ENCODE results near the gene TCF4.

Gene TCF4

DNA sequence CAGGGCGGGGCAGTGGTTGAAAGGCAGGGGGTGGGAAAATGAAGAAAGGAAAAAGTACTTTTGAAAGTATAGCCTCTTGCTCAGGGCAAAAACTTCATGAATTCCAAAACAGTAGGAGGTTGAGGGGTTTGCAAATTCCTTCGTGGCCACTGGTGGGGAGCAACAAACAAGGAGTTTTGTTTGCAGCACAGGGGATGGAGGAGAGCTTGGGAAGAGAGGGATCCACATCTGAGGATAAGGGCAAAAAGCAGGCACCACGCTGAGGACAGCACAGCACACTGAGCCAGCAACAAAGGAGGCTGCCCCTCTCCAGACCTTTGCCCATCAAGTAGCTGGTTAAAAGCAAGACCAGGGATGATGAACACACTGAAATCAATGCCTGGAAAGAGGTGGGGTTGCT, 148.9 kb downstream of the TCF4 start:
- DNase-seq (ENCODE audit: low read depth): no peak

DNA sequence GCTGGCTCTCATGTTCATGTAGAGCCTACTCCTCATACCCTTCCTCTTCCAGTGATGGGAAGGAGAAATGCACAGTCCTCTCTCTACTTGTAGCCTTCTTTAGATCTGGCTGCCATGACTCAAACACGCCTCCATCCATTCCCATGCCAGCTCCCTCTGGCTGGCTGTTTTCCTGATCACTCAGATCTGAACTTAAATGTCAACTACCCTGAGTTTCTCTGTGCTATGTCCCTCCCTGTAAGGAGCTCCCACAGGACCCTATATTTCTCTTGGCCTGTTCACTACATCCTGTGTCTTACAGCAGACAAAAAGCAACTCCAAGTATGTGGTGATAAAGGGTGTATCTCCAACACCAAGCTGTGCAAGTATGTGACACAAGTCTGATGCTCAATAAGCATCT, 152.4 kb downstream of the TCF4 start:
- DNase-seq (ENCODE audit: low read depth): no peak

DNA sequence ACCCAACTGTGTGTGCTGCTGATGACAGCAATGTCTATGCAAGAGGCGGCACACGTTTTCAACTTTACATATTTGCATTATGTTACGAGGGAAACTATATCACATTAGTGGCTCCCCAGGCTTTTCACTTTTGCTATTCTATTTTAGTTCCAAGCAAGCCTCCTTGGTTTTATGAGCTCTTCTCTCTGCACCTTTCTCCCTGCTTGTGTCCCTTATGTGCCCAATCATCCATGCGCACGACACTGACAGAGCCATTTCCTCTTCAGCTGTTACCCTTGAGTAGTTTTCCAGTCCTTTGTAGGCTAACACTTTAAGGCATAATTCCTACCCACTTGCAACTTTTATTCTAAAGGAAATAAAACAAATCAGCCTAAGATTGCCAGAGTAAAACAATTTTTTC, 154.3 kb downstream of the TCF4 start:
- no peak for DNase-seq (ENCODE audit: low read depth)

DNA sequence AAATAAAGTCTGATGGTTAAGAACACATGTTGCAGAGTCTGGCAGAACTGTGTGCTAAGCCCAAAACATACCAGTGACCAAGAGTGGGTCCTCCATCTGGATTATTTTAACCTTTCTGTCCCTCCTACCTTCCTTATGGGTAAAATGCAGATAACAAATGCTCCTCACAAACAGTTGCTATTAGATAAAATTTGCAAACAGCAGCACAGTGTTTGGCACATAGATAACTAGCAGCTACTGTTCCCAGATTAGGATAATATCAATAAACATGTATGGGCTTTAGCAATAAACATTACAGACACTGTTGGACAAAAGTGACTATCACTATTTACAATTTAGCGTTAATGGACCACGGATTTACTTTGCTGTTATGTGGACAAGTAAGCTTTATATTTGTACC, 154.9 kb downstream of the TCF4 start:
- no peak for DNase-seq (ENCODE audit: low read depth)

DNA sequence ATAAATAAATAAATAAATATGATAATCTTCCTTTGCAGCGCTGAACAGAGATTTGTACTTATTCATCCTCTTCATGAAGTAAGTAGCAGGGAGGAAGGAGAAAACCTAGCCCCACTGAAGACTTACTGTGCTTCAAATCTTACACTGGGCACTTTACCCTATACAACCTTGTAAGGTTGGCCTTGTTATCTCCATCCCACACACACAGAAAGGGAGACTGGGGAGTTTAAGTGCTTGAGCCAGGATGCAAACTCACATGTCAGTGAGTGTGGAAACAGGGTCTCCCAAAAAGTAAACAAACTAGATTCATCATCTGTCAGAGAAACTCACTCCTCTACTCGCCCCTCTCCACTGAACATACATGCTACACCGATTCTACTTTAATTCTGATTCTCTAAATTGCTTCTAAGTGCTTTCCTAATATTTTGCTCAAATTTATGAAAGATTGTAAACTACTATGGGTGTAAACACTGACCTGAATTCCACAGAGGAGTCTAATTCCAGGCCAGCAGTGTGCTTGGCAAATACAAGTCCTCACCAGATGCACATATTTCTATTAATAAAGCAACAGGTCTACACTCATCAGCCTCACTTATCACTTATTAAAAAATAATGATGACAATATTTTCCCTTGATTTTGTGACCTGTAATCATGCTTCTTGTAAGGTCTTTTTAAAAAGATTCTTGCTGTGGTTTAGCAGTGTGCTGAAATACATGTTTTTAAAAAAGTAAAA, 155.5 kb downstream of the TCF4 start:
- no peak for DNase-seq (ENCODE audit: low read depth)

DNA sequence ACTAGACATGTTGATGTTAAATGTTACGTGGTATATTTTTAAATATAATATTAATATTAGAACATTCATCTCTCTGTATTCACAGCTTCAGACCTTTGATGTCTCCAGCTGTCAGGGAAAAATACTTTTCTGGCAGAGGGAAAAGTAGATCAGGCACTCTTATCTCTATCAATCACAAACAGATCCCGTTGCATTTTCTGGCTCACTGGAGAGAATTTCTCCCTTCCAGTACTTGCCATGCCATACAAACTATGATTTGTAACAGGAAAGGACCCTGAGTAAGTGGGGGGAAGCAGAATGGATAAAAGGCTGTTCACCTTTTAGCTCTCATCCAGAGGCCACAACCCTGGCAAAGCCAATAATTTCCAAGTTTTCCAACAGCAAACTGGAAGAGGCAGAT, 158.0 kb downstream of the TCF4 start:
- no peak for DNase-seq (ENCODE audit: low read depth)

DNA sequence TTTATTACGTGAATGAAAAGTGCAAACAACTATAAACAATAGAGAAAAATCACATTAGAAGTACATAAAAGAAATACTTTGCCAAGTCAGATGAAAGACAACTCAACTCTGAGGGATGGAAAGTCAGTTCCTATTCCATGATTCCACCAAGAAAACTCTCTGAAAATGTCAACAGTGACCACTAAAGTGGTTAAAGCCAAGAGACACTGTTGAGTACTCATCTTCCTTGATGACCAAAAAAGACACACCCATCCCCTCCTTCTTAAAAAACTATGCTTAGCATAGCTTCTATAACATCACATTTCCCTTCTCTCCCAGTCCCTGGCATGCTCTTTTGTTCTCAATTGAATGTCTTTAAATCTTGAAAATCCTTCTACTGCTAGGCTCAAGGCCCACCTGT, 160.0 kb downstream of the TCF4 start:
- DNase-seq (ENCODE audit: low read depth): no peak

DNA sequence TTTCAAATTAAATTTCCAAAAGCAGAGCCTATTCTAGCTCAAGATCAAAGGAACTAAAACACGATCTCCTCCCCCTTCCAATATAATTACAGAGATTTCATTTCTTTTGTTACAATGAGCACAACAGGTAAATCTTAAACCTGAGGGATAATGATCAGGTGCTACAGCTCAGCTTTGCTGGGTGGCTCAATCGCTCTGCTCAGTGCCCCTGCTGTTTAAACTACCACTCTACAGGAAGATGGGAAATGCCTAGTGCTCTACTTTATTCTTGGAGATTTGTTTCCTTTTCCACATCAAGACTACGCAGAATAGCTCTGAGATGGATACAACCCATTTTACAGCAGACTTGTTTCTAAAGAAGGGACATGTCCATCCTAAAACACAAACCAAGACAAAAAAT, 162.3 kb downstream of the TCF4 start:
- no peak for DNase-seq (ENCODE audit: low read depth)

DNA sequence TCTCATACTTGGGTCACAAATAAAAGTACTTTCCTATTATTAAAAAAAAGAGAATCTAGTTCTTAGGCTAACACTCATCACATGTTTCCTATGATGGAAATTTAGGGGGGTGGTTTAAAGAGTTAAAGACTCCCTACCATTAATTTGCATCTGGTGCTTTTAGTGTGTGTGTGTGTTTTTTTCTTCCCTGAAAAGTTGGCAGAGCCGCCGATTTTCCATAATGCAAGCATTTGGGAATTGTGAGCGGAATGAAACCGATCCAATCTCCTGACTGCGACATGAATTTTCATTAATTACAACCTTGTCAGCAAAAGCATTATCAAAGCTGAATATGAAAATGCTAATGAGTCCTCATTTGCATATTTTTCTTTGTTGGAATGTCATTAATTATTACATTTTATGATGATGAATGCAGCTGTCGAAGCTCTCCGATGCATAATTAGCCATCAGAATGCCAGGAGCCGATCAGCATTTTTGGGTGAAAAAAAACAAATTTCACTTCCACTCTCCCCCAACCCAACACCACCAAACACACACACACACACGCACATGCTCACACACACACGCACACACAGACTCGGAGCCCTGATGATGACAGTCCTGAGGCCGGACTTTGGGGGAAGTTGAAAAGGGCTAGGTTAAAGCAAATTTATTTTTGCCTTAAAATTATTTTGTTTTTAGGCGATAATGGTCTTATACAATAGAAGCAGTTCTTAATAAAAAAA, 165.4 kb downstream of the TCF4 start:
- no peak for DNase-seq (ENCODE audit: low read depth)

DNA sequence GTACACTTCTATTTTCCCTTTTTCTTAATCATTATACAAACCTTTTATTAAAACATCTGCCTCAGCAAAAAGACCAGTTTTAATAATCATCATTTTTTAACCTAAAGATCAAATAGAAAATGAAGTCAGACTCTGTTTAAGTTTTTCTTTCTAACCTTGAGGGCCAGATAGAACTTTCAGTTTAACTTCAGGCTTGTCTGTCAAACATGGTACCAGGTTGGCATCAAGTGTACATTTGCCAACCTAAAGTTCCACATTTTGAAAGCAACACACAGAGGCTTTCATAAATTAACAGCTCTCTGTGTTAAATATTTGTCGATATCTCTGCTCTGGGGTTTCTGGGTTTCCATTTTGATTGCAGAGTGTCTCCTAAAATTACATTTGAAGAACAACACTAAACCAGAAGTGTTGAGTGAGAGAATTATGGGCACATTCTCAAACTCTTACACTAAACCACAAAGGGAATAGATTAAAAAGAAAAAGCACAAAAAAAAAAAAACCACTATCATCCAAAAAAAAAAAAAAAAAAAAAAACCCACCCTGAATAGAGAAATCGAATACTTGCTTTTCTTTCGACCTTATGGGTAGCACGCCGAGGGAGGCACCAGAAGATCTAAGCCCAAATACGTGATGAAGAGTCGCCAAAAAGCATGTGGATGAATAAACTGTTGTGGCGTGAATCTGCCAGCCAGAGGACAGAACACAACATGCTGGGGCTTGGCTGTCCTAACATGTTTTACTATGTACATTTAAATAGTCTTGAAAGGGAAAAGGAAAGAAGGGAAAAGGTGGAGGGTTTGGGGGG, 166.2 kb downstream of the TCF4 start:
- DNase-seq (ENCODE audit: low read depth): no peak

DNA sequence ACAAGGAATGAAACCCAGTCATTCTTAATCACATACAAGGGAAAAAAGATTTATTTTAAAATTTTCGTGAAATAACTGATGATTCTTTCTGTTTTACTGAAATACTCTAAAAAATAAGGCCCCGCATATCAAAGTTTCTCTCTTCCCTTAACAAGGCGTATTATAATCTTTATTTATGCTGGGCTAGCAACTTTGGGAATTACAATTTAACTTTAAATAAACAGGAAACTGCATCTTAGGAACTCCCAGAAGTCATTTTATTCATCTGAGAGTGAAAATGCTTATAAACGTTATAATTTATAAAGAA, 166.7 kb downstream of the TCF4 start:
- no peak for DNase-seq (ENCODE audit: low read depth)

DNA sequence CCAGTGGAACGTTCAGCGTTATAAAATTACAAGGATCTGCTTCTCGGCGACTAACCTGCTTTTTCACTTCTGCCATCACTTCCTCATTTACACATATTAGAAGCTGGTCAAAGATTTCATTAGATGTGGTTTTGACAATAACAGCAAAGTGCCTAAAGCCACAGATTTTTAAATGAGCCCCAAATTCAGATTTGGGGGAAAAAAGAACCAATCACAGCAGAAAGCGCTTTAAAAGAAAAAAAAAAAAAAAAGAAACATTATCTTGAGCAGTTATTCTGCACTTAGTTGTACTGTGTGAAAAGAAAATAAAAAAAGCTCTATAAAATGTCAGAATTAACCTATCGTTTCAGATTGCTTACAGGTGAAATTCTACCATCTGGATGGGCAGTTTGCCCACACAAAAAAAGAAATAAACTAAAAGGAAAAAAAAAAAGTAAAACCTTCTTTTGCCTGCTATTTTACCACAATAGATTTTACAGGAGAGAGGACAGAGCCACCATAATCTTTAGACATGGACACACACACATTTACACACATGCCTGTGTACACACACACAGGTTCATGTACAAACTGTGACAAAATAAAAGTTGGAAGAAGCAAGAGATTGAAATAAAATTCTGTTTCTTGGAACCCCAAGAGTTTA, 167.2 kb downstream of the TCF4 start:
- DNase-seq (ENCODE audit: low read depth): no peak

DNA sequence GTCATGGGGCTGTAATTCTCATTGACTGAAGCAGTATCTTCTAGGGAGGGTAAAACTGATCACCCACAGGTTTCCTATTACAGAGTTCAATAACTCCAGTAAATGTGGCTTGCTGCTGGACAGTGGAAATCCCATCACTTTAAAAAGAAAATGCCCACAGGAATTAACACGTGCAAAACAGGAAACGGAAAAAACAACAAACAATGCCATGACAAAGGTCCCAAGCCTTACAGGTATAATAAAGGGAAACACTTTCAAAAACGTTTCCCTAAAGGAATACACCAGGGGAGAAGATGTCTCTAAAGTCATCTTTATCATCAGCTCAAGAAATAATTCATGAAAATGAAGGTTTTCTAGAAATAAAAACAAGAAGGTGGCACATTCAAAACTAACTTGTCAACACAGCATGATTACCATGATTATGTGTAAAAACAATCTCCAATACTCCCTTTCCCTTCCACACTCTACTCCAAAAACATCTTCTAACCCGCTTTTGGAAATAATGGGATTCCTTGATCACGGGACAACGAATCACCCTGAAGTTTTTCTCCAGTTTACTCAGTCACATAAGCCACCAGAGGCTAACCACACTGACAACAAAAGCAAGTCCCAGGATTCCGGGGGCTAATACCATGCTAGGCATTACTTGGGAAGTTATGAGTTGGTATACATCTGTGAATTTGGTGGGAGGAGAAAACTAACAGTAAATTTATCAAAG, 167.9 kb downstream of the TCF4 start:
- no peak for DNase-seq (ENCODE audit: low read depth)

DNA sequence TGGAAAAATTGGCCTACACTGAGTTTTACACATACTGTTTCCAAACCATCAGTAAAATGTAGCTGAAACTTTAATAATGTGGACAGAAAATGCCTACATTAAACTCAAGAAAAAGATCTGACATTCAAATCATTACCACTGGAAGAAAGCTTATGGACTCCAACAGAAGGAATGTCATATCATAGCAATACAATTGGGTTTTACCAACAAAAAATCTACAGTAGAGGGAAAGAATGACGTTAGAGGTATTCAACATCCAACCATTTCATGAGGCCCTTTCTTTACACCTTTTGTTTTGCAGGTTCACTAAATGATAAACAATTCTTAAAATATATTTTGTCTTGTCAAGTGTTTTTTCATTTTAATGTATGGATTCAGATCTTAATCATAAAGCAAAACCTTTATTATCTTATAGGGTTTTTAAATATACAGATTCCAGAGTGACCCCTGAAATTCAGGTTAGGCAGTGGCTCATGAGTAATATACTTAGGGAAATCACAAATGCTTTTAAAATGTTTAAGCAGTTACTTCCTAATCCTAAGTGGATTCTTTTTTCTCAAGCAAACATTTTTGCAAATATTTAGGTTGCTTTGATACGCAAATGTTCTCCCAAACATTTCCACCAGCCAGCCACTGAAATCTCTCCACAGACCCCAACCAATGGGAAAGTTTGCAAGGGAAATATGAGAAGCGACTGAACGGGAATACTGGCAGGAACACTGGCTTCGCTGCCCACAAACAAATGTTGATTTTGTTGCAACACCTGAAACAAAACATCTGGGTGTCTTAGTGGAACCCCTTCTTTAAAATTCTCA, 168.7 kb downstream of the TCF4 start:
- no peak for DNase-seq (ENCODE audit: low read depth)

DNA sequence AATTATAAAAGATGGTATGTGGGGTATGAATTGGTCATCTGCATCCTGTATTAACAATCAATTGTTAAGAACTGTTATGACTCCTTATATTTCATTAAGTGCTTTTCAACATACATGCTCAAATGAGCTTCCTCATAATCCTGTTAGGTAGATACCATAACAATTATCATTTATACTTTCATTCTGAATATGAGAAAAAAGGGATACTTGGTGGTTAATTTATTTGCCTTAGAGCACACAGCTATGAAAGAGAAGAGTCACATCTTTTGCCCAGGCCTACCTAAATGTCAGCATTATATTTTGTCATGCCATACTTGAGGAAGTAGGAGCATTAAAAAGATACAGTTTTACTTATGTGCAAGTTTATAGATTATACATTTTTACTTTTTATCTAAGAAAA, 169.6 kb downstream of the TCF4 start:
- DNase-seq (ENCODE audit: low read depth): no peak

DNA sequence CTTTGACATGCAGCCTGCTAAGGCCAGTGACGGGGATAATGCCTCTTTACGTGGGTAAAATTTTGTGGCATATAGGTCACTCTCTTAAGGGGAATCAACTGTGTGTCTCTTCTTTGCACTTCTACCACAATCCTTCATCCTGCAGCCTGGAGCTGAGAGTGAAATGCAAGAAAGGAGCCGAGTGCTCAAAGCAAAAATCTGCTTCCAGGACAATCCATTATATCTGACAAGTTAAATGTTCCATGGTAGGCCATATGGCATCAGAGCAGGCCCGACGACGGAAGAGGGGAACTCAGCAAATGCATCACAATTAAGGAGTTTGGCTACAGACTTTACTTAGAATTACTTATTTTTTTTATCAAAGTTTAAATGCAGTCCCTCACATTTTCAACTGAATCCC, 171.2 kb downstream of the TCF4 start:
- DNase-seq (ENCODE audit: low read depth): no peak

DNA sequence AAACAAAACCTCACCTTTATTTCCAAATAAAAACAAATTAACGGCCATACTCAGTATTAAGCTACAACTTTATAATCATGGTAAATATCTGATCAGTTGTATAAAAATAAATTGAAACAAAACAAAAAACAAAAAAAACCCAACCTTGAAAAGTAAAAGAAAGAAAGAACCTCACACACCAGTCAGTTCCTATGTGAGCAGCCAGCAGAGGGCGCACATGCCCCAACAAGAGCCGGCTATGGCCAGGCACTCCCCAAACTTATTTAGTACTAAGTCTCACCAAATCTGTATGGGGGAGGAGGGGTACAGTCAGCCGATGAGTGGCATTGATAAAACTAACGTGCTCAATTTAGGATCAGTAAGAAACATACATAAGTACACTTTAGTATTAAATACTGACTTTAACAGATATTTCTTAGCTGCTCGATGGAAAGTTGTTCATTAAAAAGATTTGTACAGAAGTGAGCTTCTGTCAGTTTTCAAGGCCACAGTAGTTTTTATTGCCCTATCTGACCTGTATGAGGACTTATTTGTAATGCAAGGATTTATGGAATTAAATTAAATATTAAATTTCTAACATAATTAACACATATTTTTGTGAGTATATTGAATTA, 172.6 kb downstream of the TCF4 start:
- peak; percentile 59 for DNase-seq (ENCODE audit: low read depth)

DNA sequence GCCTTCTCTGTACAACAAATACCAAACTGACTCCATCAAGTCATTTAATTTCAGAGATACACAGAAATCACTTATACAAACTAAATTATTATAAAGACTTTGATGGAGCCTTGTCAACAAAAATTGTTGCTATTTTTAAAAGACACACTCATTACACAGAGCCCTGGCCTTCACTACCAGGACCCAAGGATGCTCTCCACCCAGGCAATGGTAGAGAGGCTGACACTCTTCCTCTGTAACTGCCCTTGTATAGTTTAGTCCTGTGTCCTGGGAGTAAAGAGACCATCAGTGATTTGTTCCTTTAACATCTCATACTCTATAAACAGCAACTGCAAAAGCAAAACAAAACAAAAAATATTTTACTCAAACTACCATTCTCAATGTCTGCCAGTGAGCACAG, 173.5 kb downstream of the TCF4 start:
- DNase-seq (ENCODE audit: low read depth): no peak

DNA sequence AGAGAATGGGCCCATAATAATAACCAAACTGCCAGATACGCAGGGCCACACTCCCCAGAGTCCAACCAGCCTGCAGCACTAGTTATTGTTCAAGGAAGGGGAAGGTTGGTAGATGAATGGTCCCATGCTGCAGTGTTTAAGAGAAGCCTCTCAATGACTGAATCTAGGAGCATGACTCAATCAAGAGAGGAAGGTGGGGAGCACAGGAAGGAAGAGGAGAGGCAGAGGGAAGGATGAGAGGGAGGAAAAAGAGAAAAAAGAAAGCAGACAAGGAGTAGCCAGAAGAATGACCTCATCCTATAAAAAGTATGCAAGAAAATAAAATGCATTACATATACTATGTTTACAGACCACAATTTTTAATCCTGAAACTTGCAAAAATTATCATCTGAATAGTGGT, 174.5 kb downstream of the TCF4 start:
- DNase-seq (ENCODE audit: low read depth): no peak

DNA sequence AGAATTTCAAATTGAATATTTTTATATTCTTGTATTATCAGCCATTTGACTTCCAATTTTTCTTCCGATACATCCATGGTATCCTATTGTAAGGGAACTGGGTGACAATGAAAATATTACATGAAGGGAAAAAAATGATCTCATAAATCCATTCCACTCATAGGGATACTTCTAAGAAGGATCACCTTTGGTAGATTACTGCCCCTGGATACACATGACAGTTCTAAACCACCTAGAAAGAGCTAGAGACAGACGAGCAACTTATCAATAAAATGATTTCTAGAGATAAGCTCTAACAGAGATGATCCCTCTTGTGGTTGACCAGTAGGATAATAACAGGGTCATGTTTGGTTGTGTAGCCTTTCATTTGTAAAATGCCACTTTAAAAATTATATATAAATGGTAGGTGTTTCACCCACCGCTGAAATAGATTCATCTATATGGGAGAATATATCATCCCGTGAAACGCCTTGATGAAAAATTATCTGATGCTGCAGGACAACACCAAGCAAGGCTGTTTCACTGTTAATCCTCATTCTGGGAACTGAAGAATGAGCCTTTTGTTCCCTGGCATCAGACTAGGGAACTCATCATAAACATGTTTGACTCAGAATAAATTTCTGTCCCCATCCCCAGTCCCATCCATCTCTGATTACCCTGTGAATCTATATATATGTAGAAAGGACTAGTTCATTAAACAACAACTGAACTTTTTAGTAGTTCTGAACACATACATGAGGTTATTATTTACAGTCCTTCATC, 180.0 kb downstream of the TCF4 start:
- no peak for DNase-seq (ENCODE audit: low read depth)
